Activated T-cell treated with anti-CD3 and anti-CD28 coated beads for 1 hour (primary cell): Measurements from ENCODE around the gene LAMA2.

Experiments
- DNase-seq: peaks from one replicate; pipeline ENCODE4 v3.0.0-alpha.2; 2020; ENCODE audit warnings: low read depth

The LAMA2 gene, protein sequence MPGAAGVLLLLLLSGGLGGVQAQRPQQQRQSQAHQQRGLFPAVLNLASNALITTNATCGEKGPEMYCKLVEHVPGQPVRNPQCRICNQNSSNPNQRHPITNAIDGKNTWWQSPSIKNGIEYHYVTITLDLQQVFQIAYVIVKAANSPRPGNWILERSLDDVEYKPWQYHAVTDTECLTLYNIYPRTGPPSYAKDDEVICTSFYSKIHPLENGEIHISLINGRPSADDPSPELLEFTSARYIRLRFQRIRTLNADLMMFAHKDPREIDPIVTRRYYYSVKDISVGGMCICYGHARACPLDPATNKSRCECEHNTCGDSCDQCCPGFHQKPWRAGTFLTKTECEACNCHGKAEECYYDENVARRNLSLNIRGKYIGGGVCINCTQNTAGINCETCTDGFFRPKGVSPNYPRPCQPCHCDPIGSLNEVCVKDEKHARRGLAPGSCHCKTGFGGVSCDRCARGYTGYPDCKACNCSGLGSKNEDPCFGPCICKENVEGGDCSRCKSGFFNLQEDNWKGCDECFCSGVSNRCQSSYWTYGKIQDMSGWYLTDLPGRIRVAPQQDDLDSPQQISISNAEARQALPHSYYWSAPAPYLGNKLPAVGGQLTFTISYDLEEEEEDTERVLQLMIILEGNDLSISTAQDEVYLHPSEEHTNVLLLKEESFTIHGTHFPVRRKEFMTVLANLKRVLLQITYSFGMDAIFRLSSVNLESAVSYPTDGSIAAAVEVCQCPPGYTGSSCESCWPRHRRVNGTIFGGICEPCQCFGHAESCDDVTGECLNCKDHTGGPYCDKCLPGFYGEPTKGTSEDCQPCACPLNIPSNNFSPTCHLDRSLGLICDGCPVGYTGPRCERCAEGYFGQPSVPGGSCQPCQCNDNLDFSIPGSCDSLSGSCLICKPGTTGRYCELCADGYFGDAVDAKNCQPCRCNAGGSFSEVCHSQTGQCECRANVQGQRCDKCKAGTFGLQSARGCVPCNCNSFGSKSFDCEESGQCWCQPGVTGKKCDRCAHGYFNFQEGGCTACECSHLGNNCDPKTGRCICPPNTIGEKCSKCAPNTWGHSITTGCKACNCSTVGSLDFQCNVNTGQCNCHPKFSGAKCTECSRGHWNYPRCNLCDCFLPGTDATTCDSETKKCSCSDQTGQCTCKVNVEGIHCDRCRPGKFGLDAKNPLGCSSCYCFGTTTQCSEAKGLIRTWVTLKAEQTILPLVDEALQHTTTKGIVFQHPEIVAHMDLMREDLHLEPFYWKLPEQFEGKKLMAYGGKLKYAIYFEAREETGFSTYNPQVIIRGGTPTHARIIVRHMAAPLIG (N-terminal part only)

DNA sequence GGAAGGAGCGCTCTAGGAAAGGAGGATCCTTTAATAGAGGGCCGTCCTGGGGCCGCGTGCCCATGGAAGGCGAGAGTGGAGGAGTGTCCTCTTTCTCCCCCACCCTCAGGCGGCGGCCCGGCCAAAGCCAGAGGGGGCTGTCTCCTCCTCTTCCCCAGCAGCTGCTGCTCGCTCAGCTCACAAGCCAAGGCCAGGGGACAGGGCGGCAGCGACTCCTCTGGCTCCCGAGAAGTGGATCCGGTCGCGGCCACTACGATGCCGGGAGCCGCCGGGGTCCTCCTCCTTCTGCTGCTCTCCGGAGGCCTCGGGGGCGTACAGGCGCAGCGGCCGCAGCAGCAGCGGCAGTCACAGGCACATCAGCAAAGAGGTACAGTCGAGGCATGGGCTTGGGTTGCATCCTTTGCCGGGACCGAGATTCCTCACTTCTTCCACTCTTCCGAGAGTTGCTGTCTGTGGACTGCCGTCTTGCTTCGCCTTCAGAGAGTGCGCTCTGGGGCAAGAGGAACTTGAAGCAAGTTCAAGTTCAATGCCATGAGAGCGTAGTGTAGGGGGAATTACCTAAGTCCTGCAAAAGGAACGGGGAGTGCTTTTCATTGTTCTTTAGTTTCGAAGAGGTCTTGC lies at the start of gene LAMA2:
Gene LAMA2, plus strand, starts transcription at position 148 of the 621 bp plus-strand sequence. Its CDS starts 108 bp downstream, at position 256.
- DNase-seq: no peak

- DNase-seq: no peak
Measured at GRCh38 chr6:128836761-128837160, 46.2 kb upstream of the LAMA2 start.

DNA sequence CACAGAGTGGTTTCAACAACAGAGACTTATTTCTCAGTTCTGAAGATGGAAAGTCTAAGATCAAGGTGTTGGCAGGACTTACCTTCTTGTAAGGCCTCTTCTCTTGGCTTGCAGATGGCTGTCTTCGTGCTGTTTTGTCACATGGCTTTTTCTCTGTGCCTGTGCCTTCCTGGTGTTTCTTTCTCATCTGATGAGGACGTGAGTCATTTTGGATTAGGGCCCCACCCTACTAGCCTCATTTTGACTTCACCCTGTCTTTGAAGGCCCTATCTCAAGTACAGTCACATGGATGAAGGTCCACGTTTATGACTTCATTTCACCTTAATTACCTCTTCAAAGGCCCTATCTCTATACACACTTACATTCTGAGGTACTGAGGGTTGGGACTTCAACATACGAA lies 41.4 kb upstream of the LAMA2 start:
- no peak for DNase-seq

DNA sequence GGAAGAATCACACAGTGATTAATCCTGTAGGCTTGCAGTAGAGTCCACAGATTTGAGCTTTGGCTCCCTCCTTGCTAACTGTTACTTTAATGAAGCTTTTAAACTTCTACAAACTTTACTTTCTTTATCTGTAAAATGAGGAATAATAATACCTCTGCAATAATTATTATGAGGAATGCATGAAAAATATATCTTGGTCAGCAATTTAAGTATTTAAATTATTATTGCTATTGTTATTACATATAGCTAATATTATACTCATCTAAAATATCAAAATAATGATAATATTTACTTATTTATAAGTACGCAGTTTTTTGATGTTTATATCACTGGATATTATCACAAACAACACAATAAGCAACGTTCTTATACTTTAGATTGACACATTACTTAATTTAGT lies 38.3 kb upstream of the LAMA2 start:
- no peak for DNase-seq

DNA sequence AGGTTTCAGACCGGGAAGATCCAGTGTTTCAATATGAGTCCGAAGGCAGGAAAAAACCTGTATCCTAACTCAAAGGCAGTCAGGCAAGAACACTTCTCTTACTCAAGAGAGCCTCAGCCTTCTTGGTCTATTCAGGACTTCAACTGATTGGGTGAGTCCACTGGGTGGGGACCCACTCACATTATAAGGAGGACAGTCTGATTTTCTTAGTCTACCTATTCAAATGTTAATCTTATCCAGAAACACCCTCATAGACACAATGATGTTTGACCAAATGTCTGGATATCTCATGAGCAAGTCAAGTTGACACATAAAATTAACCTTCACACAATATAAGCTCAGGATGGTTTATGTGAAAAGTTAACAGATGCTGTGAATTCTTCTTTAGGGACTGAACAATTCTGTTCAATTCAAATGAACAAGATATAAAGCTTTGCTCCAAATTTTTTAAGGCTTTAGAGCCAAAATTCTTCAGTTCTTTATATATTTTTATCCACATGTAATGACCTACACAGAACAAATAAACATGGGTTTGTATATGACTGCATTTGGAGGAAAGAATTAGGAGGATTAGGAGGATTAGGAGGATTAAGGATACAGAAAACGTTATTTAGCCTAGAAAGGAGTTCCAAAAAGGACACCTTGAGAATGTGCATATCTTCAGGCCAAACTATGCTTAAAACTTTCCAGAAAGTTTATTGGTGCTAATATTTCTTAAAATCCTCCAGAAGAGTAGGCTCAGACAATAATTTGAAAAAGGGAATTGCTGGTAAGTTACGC lies 35.3 kb upstream of the LAMA2 start:
- no peak for DNase-seq

DNA sequence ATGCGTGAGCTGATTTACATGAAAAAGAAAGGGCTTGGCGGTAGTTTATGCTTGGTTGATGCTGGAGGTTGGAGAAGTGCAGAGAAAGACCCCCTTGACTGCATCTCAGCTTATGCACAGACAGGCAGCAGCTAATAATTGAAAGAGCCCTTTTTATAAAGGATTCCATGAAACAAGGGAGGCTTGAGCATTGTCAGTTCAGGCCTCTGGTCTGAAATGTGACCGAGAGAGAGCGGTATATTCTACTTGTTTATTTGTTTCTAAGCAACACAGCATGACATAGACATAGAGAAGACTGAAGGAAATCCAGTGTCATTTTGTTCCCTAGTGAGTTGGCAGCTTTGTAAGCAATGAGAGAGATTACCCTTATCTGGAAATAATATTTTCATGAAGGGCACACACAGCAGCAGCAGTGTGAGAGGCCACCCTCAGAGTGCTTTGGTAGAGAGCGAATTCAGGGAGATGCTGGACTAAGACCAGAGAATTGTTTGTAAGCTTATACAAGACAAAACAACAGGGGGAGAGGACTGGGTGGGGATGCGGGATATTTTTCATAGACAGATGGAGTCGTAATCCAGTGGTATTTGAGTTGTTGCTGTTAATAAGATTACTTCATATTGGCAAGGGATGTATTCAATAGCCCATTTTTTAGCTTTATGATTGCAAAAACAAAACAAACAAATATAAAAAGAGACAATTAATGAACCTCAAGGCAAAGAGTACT lies 34.6 kb upstream of the LAMA2 start:
- DNase-seq: no peak

- no peak for DNase-seq
Measured at GRCh38 chr6:128855581-128856085, 27.3 kb upstream of the LAMA2 start.

DNA sequence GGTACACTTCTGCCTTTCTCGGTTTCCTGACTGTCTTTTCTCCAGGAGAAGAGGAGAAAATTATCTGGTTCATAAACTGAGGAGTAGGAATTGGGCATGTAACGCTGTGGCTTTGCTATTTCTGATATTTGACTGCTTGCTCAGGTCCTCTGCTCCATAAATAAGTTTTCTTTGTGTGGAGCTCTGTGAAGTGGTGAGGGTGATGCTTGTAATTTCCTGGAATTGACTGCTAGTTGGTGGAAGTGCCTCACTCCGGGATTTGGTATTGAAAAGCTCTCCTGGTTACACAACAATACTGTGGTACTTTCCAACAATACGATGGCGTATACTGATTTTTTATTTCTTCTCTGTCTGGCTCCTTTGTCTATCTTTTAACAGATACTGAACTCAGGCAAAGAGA lies 25.1 kb upstream of the LAMA2 start:
- no peak for DNase-seq

- DNase-seq: no peak
Measured at GRCh38 chr6:128860782-128861181, 22.2 kb upstream of the LAMA2 start.

DNA sequence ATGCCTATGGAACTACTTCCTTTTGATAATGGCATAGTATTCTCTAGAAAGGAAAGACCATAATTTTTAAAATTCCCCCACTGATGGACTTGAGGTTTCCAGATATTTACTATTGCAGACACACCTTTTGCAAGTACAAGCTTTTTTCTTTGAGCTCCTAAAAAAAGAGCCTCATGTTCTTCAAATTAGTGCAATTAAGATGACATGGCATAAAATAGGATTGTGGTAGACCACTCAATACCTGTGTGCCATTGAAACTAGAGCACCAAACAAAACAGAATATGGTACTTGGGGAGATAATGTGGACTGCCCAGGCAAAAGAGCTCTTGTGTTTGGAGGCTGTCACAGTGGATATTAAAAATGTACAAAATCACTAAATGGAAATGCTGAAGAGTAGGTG lies 19.0 kb upstream of the LAMA2 start:
- DNase-seq: no peak

- DNase-seq: no peak
Measured at GRCh38 chr6:128870746-128871145, 12.2 kb upstream of the LAMA2 start.

DNA sequence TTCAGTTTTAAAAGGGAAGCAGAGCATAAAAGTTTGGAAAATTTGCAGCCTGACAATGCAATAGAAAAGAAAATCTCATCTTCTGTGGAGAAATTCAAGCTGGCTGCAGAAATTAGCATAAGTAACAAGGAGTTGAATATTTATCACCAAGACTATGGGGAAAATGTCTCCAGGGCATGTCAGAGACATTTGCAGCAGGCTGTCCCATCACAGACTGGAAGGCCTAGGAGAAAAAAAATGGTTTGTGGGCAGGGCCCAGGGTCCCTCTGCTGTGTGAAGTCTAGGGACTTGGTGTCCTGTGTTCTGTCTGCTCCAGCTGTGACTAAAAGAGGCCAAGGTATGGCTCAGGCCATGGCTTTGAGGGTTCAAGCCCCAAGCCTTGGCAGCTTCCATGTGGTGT lies 8.1 kb upstream of the LAMA2 start:
- DNase-seq: no peak

- no peak for DNase-seq
Measured at GRCh38 chr6:128882560-128882959, 378 bp upstream of the LAMA2 start.

- no peak for DNase-seq
Measured at GRCh38 chr6:128883906-128884305, 968 bp downstream of the LAMA2 start.

DNA sequence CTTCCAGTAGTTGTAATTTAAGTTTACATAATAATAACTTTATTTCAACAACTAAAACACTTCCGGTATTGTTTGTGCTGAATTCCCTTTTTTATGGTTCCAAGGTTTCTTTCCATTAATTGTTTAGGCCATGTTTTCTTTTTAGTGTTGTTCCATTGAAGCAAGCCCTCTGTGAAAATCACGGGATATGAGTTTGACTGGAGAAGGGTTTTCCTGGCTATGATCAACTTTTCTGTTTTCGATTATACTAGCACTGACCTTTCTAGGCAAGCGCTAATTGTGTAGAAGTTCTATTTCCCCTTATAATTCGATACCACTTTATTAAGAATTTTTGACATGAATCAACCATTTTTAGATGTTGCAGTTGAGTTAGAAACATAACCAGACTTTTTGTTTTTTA lies 2.4 kb downstream of the LAMA2 start:
- no peak for DNase-seq

- no peak for DNase-seq
Measured at GRCh38 chr6:128886706-128887105, 3.8 kb downstream of the LAMA2 start.

GRCh38 chr6:128888444-128889175 lies 5.7 kb downstream of the LAMA2 start:
- no peak for DNase-seq

- no peak for DNase-seq
Measured at GRCh38 chr6:128889870-128890269, 6.9 kb downstream of the LAMA2 start.

GRCh38 chr6:128892079-128892478 lies 9.1 kb downstream of the LAMA2 start:
- DNase-seq: no peak
